GM11168 (cell line): ENCODE results near the gene ATP6AP1.

Experiments
- in situ Hi-C: fragments of 300-500 bp; cut with MboI; formaldehyde crosslinking; loops from one replicate; pipeline ENCODE4 v1.12.0; 2022; ENCODE audit warnings: low sequenced_read_pairs; ENCODE audit not compliant: unreplicated experiment

Gene ATP6AP1

DNA sequence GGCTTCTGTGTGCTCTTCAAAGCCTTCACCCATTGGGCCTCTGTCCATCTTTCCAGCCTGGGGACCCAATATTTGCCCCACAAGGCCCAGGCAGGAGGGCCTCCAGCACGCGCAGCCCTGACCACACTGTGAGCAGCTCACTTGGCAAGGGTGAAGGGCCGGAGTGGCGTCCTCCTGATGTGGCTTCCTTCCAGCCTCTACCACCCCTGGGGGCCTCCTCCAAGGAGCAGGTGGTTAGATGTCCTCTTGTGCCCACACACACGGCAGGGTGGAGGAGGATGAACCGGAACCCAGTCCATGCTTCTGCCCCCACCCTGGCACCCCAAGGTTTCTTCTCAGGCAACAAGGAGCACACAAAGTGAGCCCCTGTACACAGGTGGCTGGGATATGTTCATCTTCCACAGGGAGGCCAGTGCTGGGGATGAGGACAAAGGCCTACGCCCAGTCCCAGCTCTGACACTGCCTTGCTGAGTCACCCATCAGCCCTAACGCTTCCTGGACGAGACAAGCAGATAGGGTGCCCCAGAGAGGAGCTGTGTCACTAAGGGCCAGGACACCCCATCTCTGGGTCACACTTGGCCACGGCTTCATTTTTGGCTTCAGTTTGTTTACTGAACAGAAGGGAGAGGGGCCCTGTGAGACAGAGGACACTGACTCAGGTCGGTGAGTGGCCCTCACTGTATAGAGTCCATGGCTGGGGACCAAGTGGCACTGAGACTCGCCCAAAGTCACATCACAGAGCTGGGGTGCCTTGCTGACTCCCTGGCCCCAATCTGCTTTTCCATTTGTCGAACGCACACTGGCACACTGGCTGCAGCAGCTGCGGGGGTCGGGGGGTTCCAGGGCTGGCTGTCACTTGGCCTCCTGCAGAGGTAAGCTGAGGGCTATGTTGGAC, 56.0 kb downstream of the ATP6AP1 start:
- in situ Hi-C loops: no loop called here

DNA sequence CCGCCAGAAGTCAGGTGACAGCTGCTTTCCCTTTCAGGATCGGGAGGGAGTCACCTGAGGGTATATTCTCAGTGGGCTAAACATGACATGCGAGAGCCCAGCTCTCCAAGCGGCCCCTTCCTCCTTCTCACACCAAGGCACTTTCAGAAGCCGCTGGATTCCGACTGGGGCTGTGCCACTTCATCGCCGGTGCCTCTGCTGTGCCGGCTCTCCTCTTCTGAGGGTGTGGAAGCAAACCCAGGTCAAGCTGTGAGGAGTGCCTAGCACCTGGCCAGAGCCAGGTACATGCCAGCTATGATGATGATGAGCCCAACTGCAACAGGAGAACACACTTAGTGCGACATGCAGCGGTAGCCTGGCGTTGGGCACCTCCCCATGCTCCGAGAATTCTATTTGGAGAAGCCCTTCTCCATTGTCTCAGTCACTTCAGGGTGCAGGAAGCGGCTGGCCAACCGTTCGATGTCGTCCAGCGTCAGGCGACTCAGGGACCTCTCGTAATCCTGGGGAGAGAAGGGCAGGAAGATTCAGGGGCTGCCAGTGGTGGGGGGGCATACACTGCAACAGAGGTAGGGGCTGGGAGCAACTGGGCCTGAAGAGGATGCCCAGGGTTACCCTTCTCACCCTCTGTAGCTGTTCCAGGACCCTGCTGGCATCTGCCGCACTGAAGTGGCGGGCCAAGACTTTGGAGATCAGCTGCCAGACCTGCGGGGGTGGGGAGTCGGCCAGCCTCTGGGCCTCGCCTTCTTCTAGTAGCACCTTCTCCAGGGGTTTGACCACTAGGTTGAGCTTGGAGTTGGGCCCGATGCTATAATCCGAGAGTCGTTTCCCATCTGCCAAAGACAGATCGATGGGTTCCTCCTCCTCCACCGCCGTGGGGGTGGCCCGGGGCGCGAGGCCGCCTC, 56.9 kb downstream of the ATP6AP1 start:
- in situ Hi-C loops: no loop called here

DNA sequence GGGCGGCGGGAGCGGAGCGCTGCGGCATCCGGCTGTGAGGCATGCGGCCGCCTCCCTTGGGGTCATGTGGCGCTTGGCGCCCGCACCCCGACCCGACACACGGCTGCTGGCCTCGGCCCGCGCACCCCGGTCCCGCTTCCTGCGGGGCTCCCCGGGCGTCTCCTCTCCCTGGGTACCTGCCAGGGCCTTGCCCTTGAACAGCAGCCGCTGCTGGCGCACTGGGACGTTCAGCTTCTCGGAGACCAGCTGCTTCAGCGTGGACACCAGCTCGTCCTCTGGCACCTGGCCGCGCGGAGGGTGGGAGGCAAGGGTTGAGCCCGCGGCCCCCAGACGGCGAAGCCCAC, 57.5 kb downstream of the ATP6AP1 start:
- in situ Hi-C loops: no loop called here
